ENCODE results near the gene PRADC1.

The PRADC1 gene

DNA sequence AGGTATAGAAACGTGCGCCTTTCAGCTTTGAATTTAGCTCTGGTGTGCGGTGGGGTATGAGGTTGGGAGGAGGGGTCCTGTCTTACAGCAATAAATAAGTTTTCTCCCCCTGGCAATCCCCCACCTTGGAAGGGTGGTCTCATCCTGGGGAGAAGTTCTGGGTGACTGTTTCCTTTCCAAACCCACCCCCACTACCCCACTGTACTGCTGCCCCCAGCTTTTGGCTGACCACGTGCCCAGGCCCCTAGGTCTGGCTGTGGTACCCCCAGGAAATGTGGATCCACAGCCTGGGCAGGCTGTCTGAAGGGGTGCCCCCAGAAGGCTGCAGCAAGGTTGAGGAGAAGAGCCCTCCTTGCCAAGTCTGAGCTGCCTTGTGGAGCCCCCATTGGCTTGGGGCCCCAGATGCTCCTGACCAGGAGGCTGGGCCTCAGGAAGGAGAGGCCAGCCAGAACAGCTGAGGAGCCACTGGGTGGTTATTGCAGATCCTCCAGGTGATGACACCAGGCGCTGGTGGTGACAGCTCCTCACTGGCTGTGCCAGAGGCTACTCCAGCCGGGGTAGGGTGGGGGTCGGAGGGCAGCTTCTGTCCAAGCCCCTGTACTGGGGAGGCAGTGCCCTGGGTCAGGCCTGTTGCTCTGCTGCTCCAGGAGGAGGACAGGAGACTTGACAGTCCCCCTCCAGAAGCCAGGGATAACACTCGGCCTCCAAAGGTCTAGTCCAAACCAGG, 25.3 kb upstream of the PRADC1 start:
- TF ChIP-seq CTCF (conservative IDR thresholded peaks at IDR 0.05; ENCODE audit: low read length), result no peak
- H3K4me3 ChIP-seq (ENCODE audit: low read length), result no peak overlapping the region
- no peak for DNase-seq (ENCODE audit: low read depth)

- DNase-seq (ENCODE audit: low read depth), result no peak
- H3K4me3 ChIP-seq (ENCODE audit: low read length), result no peak overlapping the region
- TF ChIP-seq CTCF (conservative IDR thresholded peaks at IDR 0.05; ENCODE audit: low read length), result no peak
Measured at GRCh38 chr2:73257425-73258125, 24.5 kb upstream of the PRADC1 start.

- no peak for TF ChIP-seq CTCF (conservative IDR thresholded peaks at IDR 0.05; ENCODE audit: low read length)
- H3K4me3 ChIP-seq (ENCODE audit: low read length), result no peak overlapping the region
- no peak for DNase-seq (ENCODE audit: low read depth)
Measured at GRCh38 chr2:73257021-73257420, 24.0 kb upstream of the PRADC1 start.

GRCh38 chr2:73256618-73256922, 23.5 kb upstream of the PRADC1 start:
- no peak overlapping the region for H3K4me3 ChIP-seq (ENCODE audit: low read length)
- DNase-seq (ENCODE audit: low read depth), result no peak
- TF ChIP-seq CTCF (conservative IDR thresholded peaks at IDR 0.05; ENCODE audit: low read length), result no peak

- TF ChIP-seq CTCF (conservative IDR thresholded peaks at IDR 0.05; ENCODE audit: low read length), result no peak
- no peak for DNase-seq (ENCODE audit: low read depth)
- H3K4me3 ChIP-seq (ENCODE audit: low read length), result no peak overlapping the region
Measured at GRCh38 chr2:73255907-73256617, 23.0 kb upstream of the PRADC1 start.

DNA sequence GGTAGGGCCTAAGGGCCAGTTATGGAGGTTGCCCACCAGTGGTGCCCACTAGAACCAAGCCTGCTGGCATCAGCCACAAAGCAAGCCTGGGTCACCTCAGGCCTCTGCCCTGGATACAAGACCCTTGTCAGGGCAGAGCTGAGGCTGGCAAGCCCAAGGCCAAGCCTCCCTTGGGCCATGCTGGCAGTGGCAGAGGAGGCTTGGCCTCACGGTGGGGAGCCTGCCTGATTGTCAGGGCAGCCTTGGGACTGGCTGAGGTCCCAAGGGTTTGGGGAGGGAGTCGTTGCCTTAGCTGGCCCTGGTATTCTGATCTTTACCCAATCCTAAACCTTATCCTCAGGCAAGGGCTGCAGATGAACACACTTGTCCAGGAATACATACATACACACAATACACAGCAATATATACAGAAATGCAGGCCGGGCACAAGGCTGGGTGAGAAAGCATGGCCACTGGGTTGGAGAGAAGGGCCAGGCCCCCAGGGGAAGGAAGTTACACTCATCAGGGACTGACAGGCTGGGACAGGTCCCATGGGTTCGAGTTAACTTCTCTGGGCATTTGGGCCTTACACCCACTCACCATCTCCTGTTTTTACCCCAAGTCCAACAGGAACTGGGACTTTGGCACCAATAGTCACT, 22.1 kb upstream of the PRADC1 start:
- no peak for TF ChIP-seq CTCF (conservative IDR thresholded peaks at IDR 0.05; ENCODE audit: low read length)
- H3K4me3 ChIP-seq (ENCODE audit: low read length), result no peak overlapping the region
- no peak for DNase-seq (ENCODE audit: low read depth)

Measured in AG10803 (cell line).